Stimulated activated effector memory CD8-positive, alpha-beta T cell treated with anti-CD3 and anti-CD28 coated beads, Interleukin-12 subunit alpha, Interleukin-12 subunit beta, amount 100 ng/mL, for 72 hours (primary cell): ENCODE data around the gene CROCC2.

Source experiments
- ATAC-seq: fragments of 150-1000 bp; cut with Tn5 transposase; 2 replicates; pipeline ENCODE4 v1.10.0; 2021
- DNase-seq, 2 donors: peaks; one replicate each; pipeline ENCODE4 v3.0.0; 2021 to 2022; ENCODE audit warnings: low spot score in 2 of 2
- H3K27ac Mint-ChIP-seq: one replicate; pipeline ENCODE4 v1.8.0; 2022; ENCODE audit warnings: mild to moderate bottlenecking, mixed read lengths
- H3K36me3 Mint-ChIP-seq: one replicate; pipeline ENCODE4 v1.8.0; 2022; ENCODE audit warnings: mild to moderate bottlenecking, mixed read lengths
- H3K4me1 Mint-ChIP-seq: one replicate; pipeline ENCODE4 v1.8.0; 2022; ENCODE audit warnings: mixed read lengths
- H3K4me3 Mint-ChIP-seq: one replicate; pipeline ENCODE4 v1.8.0; 2022; ENCODE audit warnings: mild to moderate bottlenecking, mixed read lengths
- H3K9me3 Mint-ChIP-seq: one replicate; pipeline ENCODE4 v1.8.0; 2022; ENCODE audit warnings: mixed read lengths

The CROCC2 gene

GRCh38 chr2:241010531-241011295, 104.6 kb downstream of the CROCC2 start:
- H3K27ac Mint-ChIP-seq: peak overlapping the region; percentile 85
- peaks cover 10% of the 10 kb centered on the region for H3K4me1 Mint-ChIP-seq
- H3K36me3 Mint-ChIP-seq: no peaks in the 10 kb centered on the region
- DNase-seq (peak; percentile 0 to 45), ATAC-seq (no peak)
- peak overlapping the region; percentile 31 for H3K4me3 Mint-ChIP-seq
- H3K9me3 Mint-ChIP-seq: peaks cover 5% of the 10 kb centered on the region

GRCh38 chr2:241011296-241011600, 105.1 kb downstream of the CROCC2 start:
- Mint-ChIP-seq H3K9me3 (peaks cover under 1% of the 10 kb centered on the region), H3K4me1 (peaks cover 10% of the 10 kb centered on the region), H3K27ac (no peak overlapping the region), H3K36me3 (no peaks in the 10 kb centered on the region), H3K4me3 (no peak overlapping the region)
- DNase-seq (peak in 1 of 2 donors; percentile 0), ATAC-seq (no peak)

GRCh38 chr2:241011751-241012510, 105.8 kb downstream of the CROCC2 start:
- Mint-ChIP-seq H3K36me3 (no peaks in the 10 kb centered on the region), H3K4me3 (no peak overlapping the region), H3K4me1 (peaks cover 10% of the 10 kb centered on the region), H3K27ac (no peak overlapping the region), H3K9me3 (no peaks in the 10 kb centered on the region)
- no peak for DNase-seq
- no peak for ATAC-seq

GRCh38 chr2:241014224-241014623, 108.1 kb downstream of the CROCC2 start:
- Mint-ChIP-seq H3K27ac (no peak overlapping the region), H3K4me1 (peaks cover 4% of the 10 kb centered on the region), H3K4me3 (no peak overlapping the region), H3K36me3 (no peaks in the 10 kb centered on the region), H3K9me3 (no peaks in the 10 kb centered on the region)
- ATAC-seq: no peak
- no peak for DNase-seq

- Mint-ChIP-seq H3K27ac (no peak overlapping the region), H3K4me3 (no peak overlapping the region)
Observed at GRCh38 chr2:241014764-241015163, 108.6 kb downstream of the CROCC2 start.

GRCh38 chr2:241015439-241015838, 109.3 kb downstream of the CROCC2 start:
- Mint-ChIP-seq H3K4me1 (no peaks in the 10 kb centered on the region), H3K27ac (no peak overlapping the region), H3K9me3 (no peaks in the 10 kb centered on the region), H3K36me3 (no peaks in the 10 kb centered on the region), H3K4me3 (no peak overlapping the region)
- DNase-seq (no peak), ATAC-seq (no peak)

More at GRCh38 chr2:241014764-241015163, 108.6 kb downstream of the CROCC2 start:
- H3K36me3 Mint-ChIP-seq: no peaks in the 10 kb centered on the region
- no peaks in the 10 kb centered on the region for H3K9me3 Mint-ChIP-seq
- DNase-seq: no peak
- ATAC-seq: no peak
- H3K4me1 Mint-ChIP-seq: no peaks in the 10 kb centered on the region

GRCh38 chr2:241017228-241017940, 111.2 kb downstream of the CROCC2 start:
- ATAC-seq: no peak
- no peak for DNase-seq
- Mint-ChIP-seq H3K9me3 (peaks cover 1% of the 10 kb centered on the region), H3K4me1 (no peaks in the 10 kb centered on the region), H3K27ac (no peak overlapping the region), H3K4me3 (no peak overlapping the region), H3K36me3 (no peaks in the 10 kb centered on the region)

GRCh38 chr2:241018051-241018891, 112.1 kb downstream of the CROCC2 start:
- ATAC-seq (peak; percentile 72), DNase-seq (peak in 1 of 2 donors; percentile 43)
- Mint-ChIP-seq H3K9me3 (peaks cover 3% of the 10 kb centered on the region), H3K36me3 (no peaks in the 10 kb centered on the region), H3K4me1 (no peaks in the 10 kb centered on the region), H3K4me3 (no peak overlapping the region), H3K27ac (no peak overlapping the region)

GRCh38 chr2:241019441-241020139, 113.5 kb downstream of the CROCC2 start:
- ATAC-seq: no peak
- H3K4me1 Mint-ChIP-seq: no peaks in the 10 kb centered on the region
- peaks cover 3% of the 10 kb centered on the region for H3K9me3 Mint-ChIP-seq
- H3K36me3 Mint-ChIP-seq: no peaks in the 10 kb centered on the region
- no peak overlapping the region for H3K27ac Mint-ChIP-seq
- DNase-seq: no peak
- H3K4me3 Mint-ChIP-seq: no peak overlapping the region

GRCh38 chr2:241020201-241020600, 114.1 kb downstream of the CROCC2 start:
- H3K27ac Mint-ChIP-seq: no peak overlapping the region
- no peaks in the 10 kb centered on the region for H3K36me3 Mint-ChIP-seq
- no peak overlapping the region for H3K4me3 Mint-ChIP-seq
- peaks cover 4% of the 10 kb centered on the region for H3K9me3 Mint-ChIP-seq
- DNase-seq: no peak
- H3K4me1 Mint-ChIP-seq: no peaks in the 10 kb centered on the region
- no peak for ATAC-seq

- no peak overlapping the region for H3K27ac Mint-ChIP-seq
- no peak overlapping the region for H3K4me3 Mint-ChIP-seq
- peak in 1 of 2 donors; percentile 43 for DNase-seq
- H3K4me1 Mint-ChIP-seq: no peaks in the 10 kb centered on the region
- H3K36me3 Mint-ChIP-seq: no peaks in the 10 kb centered on the region
- H3K9me3 Mint-ChIP-seq: peaks cover 9% of the 10 kb centered on the region
- no peak for ATAC-seq
Observed at GRCh38 chr2:241020629-241021190, 114.6 kb downstream of the CROCC2 start.

GRCh38 chr2:241025639-241026038, 119.5 kb downstream of the CROCC2 start:
- Mint-ChIP-seq H3K27ac (no peak overlapping the region), H3K4me1 (no peaks in the 10 kb centered on the region), H3K4me3 (no peak overlapping the region), H3K36me3 (no peaks in the 10 kb centered on the region), H3K9me3 (peaks cover 16% of the 10 kb centered on the region)
- no peak for ATAC-seq
- no peak for DNase-seq

GRCh38 chr2:241029599-241030332, 123.6 kb downstream of the CROCC2 start:
- H3K36me3 Mint-ChIP-seq: no peaks in the 10 kb centered on the region
- H3K27ac Mint-ChIP-seq: no peak overlapping the region
- no peak for DNase-seq
- H3K4me3 Mint-ChIP-seq: no peak overlapping the region
- peaks cover 13% of the 10 kb centered on the region for H3K9me3 Mint-ChIP-seq
- peak; percentile 8 for ATAC-seq
- no peaks in the 10 kb centered on the region for H3K4me1 Mint-ChIP-seq

GRCh38 chr2:241030333-241030680, 124.2 kb downstream of the CROCC2 start:
- no peak for DNase-seq
- H3K27ac Mint-ChIP-seq: no peak overlapping the region
- no peak overlapping the region for H3K4me3 Mint-ChIP-seq

More at GRCh38 chr2:241030333-241030680, 124.2 kb downstream of the CROCC2 start:
- peaks cover 12% of the 10 kb centered on the region for H3K9me3 Mint-ChIP-seq
- no peaks in the 10 kb centered on the region for H3K4me1 Mint-ChIP-seq
- H3K36me3 Mint-ChIP-seq: no peaks in the 10 kb centered on the region
- no peak for ATAC-seq
